ENCODE results near the gene ARHGEF7.
"Not testable (repeated sequence)": the region's sequence is repeated elsewhere in the genome, so short reads cannot be mapped to it uniquely, and the experiment has no call there.

ARHGEF7 gene

GRCh38 chr13:111186305-111186935, 71.3 kb downstream of the ARHGEF7 start:
- no peak for DNase-seq (ENCODE audit: low spot score)
- TF ChIP-seq CTCF (IDR thresholded peaks at IDR 0.05; ENCODE audit: extremely low read depth, missing control alignments), result no peak

- no peak for TF ChIP-seq CTCF (IDR thresholded peaks at IDR 0.05; ENCODE audit: extremely low read depth, missing control alignments)
These were observed 72.9 kb downstream of the ARHGEF7 start for GRCh38 chr13:111187960-111188541.

GRCh38 chr13:111189064-111189505, 74.0 kb downstream of the ARHGEF7 start:
- DNase-seq (ENCODE audit: low spot score), result not testable (repeated sequence)

More at GRCh38 chr13:111187960-111188541, 72.9 kb downstream of the ARHGEF7 start:
- DNase-seq (ENCODE audit: low spot score), result no peak

- DNase-seq (ENCODE audit: low spot score), result not testable (repeated sequence)
These were observed 74.4 kb downstream of the ARHGEF7 start for GRCh38 chr13:111189516-111189915.

- not testable (repeated sequence) for DNase-seq (ENCODE audit: low spot score)
These were observed 78.1 kb downstream of the ARHGEF7 start for GRCh38 chr13:111193223-111193622.

GRCh38 chr13:111194651-111195050, 79.5 kb downstream of the ARHGEF7 start:
- not testable (repeated sequence) for DNase-seq (ENCODE audit: low spot score)

- DNase-seq (ENCODE audit: low spot score), result not testable (repeated sequence)
These were observed 83.7 kb downstream of the ARHGEF7 start for GRCh38 chr13:111198732-111199378.

- no peak for TF ChIP-seq CTCF (IDR thresholded peaks at IDR 0.05; ENCODE audit: extremely low read depth, missing control alignments)
- no peak for DNase-seq (ENCODE audit: low spot score)
These were observed 86.3 kb downstream of the ARHGEF7 start for GRCh38 chr13:111201304-111201940.

GRCh38 chr13:111202156-111202621, 87.1 kb downstream of the ARHGEF7 start:
- TF ChIP-seq CTCF (IDR thresholded peaks at IDR 0.05; ENCODE audit: extremely low read depth, missing control alignments), result no peak
- DNase-seq (ENCODE audit: low spot score), result no peak

GRCh38 chr13:111202745-111203144, 87.6 kb downstream of the ARHGEF7 start:
- no peak for TF ChIP-seq CTCF (IDR thresholded peaks at IDR 0.05; ENCODE audit: extremely low read depth, missing control alignments)
- DNase-seq (ENCODE audit: low spot score), result peak; percentile 73
